ENCODE results near the gene DLG4. TPM values are rescaled to one million over a fixed set of nuclear protein-coding genes. Genes with fewer than 3 reads are reported as not detected.

DLG4 gene
- total RNA-seq, 2 experiments from 2014 or later = 15.4 to 27.3 TPM

DNA sequence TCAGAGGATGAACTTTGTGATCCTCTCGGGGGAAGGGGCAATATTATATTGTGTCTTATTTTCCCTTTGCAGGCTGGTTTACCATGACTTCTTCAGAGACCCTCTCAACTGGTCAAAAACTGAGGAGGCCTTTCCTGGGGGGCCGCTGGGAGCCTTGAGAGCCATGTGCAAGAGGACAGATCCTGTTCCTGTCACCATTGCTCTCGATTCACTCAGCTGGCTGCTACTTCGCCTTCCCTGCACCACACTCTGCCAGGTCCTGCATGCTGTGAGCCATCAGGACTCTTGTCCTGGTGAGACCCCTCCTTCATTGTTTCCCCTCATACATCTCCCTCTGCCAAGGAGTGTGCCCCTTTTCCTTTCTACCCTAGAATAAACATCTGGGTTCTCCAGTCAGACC lies 34.9 kb upstream of the DLG4 start:
- Histone ChIP-seq H3K79me2 (ENCODE audit: insufficient read depth, low read depth, low read length) (peaks cover 36% of the 10 kb centered on the region), H3K27ac (ENCODE audit: low read depth, low read length, poor library complexity, severe bottlenecking) (no peak overlapping the region), H3K9me2 (ENCODE audit: insufficient read depth, low read length) (no peaks in the 10 kb centered on the region), H3K4me3 (ENCODE audit: low read depth, low read length, poor library complexity, severe bottlenecking) (no peak overlapping the region), H4K20me1 (ENCODE audit: insufficient read depth, low read length) (peaks cover 12% of the 10 kb centered on the region), H3K9me3 (ENCODE audit: low read length) (no peaks in the 10 kb centered on the region), H3K4me2 (ENCODE audit: low read length) (no peak overlapping the region), H2AFZ (ENCODE audit: low read length) (no peak overlapping the region), H3K4me1 (ENCODE audit: insufficient read depth, low read length, poor library complexity, severe bottlenecking) (peaks cover 17% of the 10 kb centered on the region), H3K36me3 (ENCODE audit: insufficient read depth, low read length) (peaks cover 49% of the 10 kb centered on the region)
- ChIA-PET CTCF (ENCODE audit: unreplicated experiment) (no interaction called here), POLR2A (interaction anchor here (0.6 to 0.7 kb wide), 2 partner anchors 11 to 52 kb away, joined by 3 to 4 read pairs; no protein-coding TSS in a partner anchor)
- no peak for DNase-seq (ENCODE audit: low spot score)
- BruUV-seq (replicated peaks) = no TSS peak
- intact Hi-C loops (cut with micrococcal nuclease; ENCODE audit: unreplicated experiment) = loop anchor here (5.0 kb wide), 2 partner anchors 228 to 583 kb away; partner anchors contain the start of genes POLR2A and SLC35G6
- no peak for TF ChIP-seq EZH2phosphoT487 (IDR thresholded peaks at IDR 0.05; ENCODE audit: borderline replicate concordance, low read depth, low read length)
- TF ChIP-seq, protein P1, sequence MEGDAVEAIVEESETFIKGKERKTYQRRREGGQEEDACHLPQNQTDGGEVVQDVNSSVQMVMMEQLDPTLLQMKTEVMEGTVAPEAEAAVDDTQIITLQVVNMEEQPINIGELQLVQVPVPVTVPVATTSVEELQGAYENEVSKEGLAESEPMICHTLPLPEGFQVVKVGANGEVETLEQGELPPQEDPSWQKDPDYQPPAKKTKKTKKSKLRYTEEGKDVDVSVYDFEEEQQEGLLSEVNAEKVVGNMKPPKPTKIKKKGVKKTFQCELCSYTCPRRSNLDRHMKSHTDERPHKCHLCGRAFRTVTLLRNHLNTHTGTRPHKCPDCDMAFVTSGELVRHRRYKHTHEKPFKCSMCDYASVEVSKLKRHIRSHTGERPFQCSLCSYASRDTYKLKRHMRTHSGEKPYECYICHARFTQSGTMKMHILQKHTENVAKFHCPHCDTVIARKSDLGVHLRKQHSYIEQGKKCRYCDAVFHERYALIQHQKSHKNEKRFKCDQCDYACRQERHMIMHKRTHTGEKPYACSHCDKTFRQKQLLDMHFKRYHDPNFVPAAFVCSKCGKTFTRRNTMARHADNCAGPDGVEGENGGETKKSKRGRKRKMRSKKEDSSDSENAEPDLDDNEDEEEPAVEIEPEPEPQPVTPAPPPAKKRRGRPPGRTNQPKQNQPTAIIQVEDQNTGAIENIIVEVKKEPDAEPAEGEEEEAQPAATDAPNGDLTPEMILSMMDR (conservative IDR thresholded peaks at IDR 0.05; ENCODE audit: low read length) = no peak

DNA sequence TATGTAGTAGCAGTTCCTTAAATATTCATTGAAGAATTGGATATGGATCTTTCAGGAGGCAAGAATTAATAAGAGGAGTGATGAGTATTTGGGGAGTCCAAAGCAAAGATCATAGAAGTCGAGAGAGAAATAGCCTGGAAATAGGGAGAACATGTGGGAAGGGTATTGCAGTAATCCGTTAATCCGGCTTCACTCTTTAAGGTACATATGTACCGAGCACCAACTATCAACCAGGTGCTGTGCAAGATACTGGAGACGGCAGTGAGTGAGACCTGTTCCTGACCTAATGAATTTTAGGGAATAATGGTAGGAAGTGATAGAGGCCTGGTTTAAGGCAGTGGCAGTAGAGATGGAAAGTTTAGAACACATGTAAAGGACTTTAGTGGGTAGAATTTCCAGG lies 33.4 kb upstream of the DLG4 start:
- Histone ChIP-seq H3K79me2 (ENCODE audit: insufficient read depth, low read depth, low read length) (peaks cover 50% of the 10 kb centered on the region), H3K9me2 (ENCODE audit: insufficient read depth, low read length) (no peaks in the 10 kb centered on the region), H3K9me3 (ENCODE audit: low read length) (no peaks in the 10 kb centered on the region), H3K4me2 (ENCODE audit: low read length) (peak overlapping the region; percentile 87), H3K27ac (ENCODE audit: low read depth, low read length, poor library complexity, severe bottlenecking) (peak overlapping the region; percentile 71), H3K36me3 (ENCODE audit: insufficient read depth, low read length) (peaks cover 45% of the 10 kb centered on the region), H3K4me3 (ENCODE audit: low read depth, low read length, poor library complexity, severe bottlenecking) (peak overlapping the region; percentile 83), H2AFZ (ENCODE audit: low read length) (0 out of 2 replicates have a peak overlapping the region, but pooled peaks have one; percentile 5), H4K20me1 (ENCODE audit: insufficient read depth, low read length) (peaks cover 18% of the 10 kb centered on the region), H3K4me1 (ENCODE audit: insufficient read depth, low read length, poor library complexity, severe bottlenecking) (peaks cover 26% of the 10 kb centered on the region)
- BruUV-seq (replicated peaks) = no TSS peak
- ChIA-PET POLR2A (no interaction called here), CTCF (ENCODE audit: unreplicated experiment) (no interaction called here)
- intact Hi-C loops (cut with micrococcal nuclease; ENCODE audit: unreplicated experiment) = loop anchor here (2.0 to 5.0 kb wide), 4 partner anchors 14 to 584 kb away; partner anchors contain the start of genes EIF5A, PHF23, POLR2A and SLC35G6
- DNase-seq (ENCODE audit: low spot score) = no peak
- no peak for TF ChIP-seq EZH2phosphoT487 (IDR thresholded peaks at IDR 0.05; ENCODE audit: borderline replicate concordance, low read depth, low read length)
- TF ChIP-seq, protein P1 (conservative IDR thresholded peaks at IDR 0.05; ENCODE audit: low read length) = no peak
